Ovary (tissue), 3 donors: Measurements from ENCODE around the gene GLRA2.

Source experiments
- CTCF ChIP-seq, 3 donors: fragments of 450-650 bp in 2 of 3; fragments of 200-600 bp in 1 of 3; IDR thresholded peaks; one replicate each; pipeline versions ENCODE4 v1.5.1 to v1.8.0; 2016 to 2022; ENCODE audit warnings: antibody characterized with exemption in 3 of 3, mild to moderate bottlenecking in 1 of 3
- POLR2A ChIP-seq: fragments of 450-650 bp; IDR thresholded peaks from one replicate; pipeline ENCODE4 v1.6.1; 2017; ENCODE audit warnings: antibody characterized with exemption, mild to moderate bottlenecking, moderate library complexity
- donor health status: DM: no; HTN: no; CAD: no.

GRCh38 chrX:14616836-14617235 lies 87.5 kb downstream of the GLRA2 start:
- TF ChIP-seq CTCF (IDR thresholded peaks at IDR 0.05) (no peak), POLR2A (no peak)
